K562 (cell line): Measurements from ENCODE around the gene TMC2. TPM values are rescaled to one million over a fixed set of nuclear protein-coding genes. Genes with fewer than 3 reads are reported as not detected.

Experiments used
- CREM ChIP-seq: IDR thresholded peaks from 2 replicates; pipeline ENCODE4 v1.6.1; 2014; ENCODE audit warnings: antibody characterized with exemption, low read depth
- ETV5 ChIP-seq: sonication (generic); formaldehyde crosslinking; IDR thresholded peaks from 2 replicates; pipeline ENCODE4 v1.4.0; 2020; ENCODE audit warnings: low read depth, mild to moderate bottlenecking, missing genetic modification reagents
- GABPB1 ChIP-seq: sonication (generic); formaldehyde crosslinking; IDR thresholded peaks from 2 replicates; pipeline ENCODE4 v1.8.0; 2022; ENCODE audit warnings: mild to moderate bottlenecking, missing genetic modification reagents
- GABPB2 ChIP-seq: fragments of 250-450 bp; sonication (Bioruptor Pico); conservative IDR thresholded peaks from 2 replicates; pipeline ENCODE4 v1.5.1; 2021; ENCODE audit warnings: mild to moderate bottlenecking
- HNRNPUL1 ChIP-seq: fragments of 200-400 bp; formaldehyde crosslinking; IDR thresholded peaks from 2 replicates; pipeline ENCODE4 v1.6.1; 2017; ENCODE audit warnings: low read length
- JUND ChIP-seq, 2 experiments: IDR thresholded peaks; 2 replicates in 1 of 2; 3 replicates in 1 of 2; pipeline ENCODE4 v1.6.1; 2011; ENCODE audit warnings: borderline replicate concordance in 2 of 2, low read depth in 2 of 2, low read length in 2 of 2, improper control_type of control experiment in 1 of 2, missing biosample characterization in 1 of 2, missing genetic modification characterization in 1 of 2, missing genetic modification reagents in 1 of 2
- KDM5B ChIP-seq: fragments of 200-600 bp; sonication (generic); IDR thresholded peaks from 2 replicates; pipeline ENCODE4 v1.6.1; 2012; ENCODE audit warnings: low read depth, mild to moderate bottlenecking, moderate library complexity, low read length, control low read depth, inconsistent platforms; ENCODE audit not compliant: insufficient replicate concordance
- NR2C1 ChIP-seq, 2 experiments: fragments of 450-650 bp; IDR thresholded peaks; 2 replicates each; pipeline ENCODE4 v1.6.1; 2017; ENCODE audit warnings: mild to moderate bottlenecking in 2 of 2, antibody characterized with exemption in 1 of 2, inconsistent platforms in 1 of 2, missing compliant biosample characterization in 1 of 2, missing genetic modification characterization in 1 of 2
- NR2C2 ChIP-seq, 2 experiments: fragments of 200-800 bp in 1 of 2; sonication (Bioruptor generic) in 1 of 2; sonication (generic) in 1 of 2; formaldehyde crosslinking in 1 of 2; IDR thresholded peaks; 2 replicates each; pipeline versions ENCODE4 v1.6.1 to v1.8.0; 2016 to 2022; ENCODE audit warnings: mild to moderate bottlenecking in 1 of 2, missing compliant biosample characterization in 1 of 2, missing genetic modification characterization in 1 of 2, missing genetic modification reagents in 1 of 2
- OTX1 ChIP-seq: fragments of 450-650 bp; formaldehyde crosslinking; IDR thresholded peaks from 2 replicates; pipeline ENCODE4 v1.4.0; 2022; ENCODE audit warnings: mild to moderate bottlenecking
- POU5F1 ChIP-seq: fragments of 150-350 bp; IDR thresholded peaks from 2 replicates; pipeline ENCODE4 v1.6.1; 2014; ENCODE audit warnings: borderline replicate concordance, low read length, low read depth, mild to moderate bottlenecking; ENCODE audit not compliant: partially characterized antibody
- RBM34 ChIP-seq: fragments of 200-400 bp; formaldehyde crosslinking; IDR thresholded peaks from 2 replicates; pipeline ENCODE4 v1.6.1; 2018; ENCODE audit warnings: low read length, borderline replicate concordance; ENCODE audit not compliant: insufficient read depth
- RERE ChIP-seq: sonication (generic); formaldehyde crosslinking; IDR thresholded peaks from 2 replicates; pipeline ENCODE4 v1.8.0; 2023; ENCODE audit warnings: missing genetic modification reagents, mild to moderate bottlenecking, borderline replicate concordance
- RFX7 ChIP-seq: fragments of 250-450 bp; sonication (Bioruptor Pico); IDR thresholded peaks from 2 replicates; pipeline ENCODE4 v1.5.1; 2021; ENCODE audit warnings: mild to moderate bottlenecking
- ZBTB17 ChIP-seq: fragments of 450-650 bp; formaldehyde crosslinking; IDR thresholded peaks from 2 replicates; pipeline ENCODE4 v1.4.0; 2020; ENCODE audit warnings: mild to moderate bottlenecking
- ZFP36 ChIP-seq: fragments of 150-350 bp; IDR thresholded peaks from 2 replicates; pipeline ENCODE4 v1.6.1; 2018; ENCODE audit warnings: low read length, low read depth; ENCODE audit not compliant: partially characterized antibody
- ZNF133 ChIP-seq: fragments of 250-450 bp; sonication (Bioruptor Pico); IDR thresholded peaks from 2 replicates; pipeline ENCODE4 v1.4.0; 2020; ENCODE audit warnings: mild to moderate bottlenecking
- ZNF146 ChIP-seq: IDR thresholded peaks from one replicate; pipeline ENCODE4 v1.6.1; 2018; ENCODE audit warnings: missing compliant biosample characterization; ENCODE audit not compliant: unreplicated experiment
- ZNF511 ChIP-seq: sonication (generic); formaldehyde crosslinking; IDR thresholded peaks from 2 replicates; pipeline ENCODE4 v1.8.0; 2022; ENCODE audit warnings: mild to moderate bottlenecking, missing genetic modification reagents
- ZNF586 ChIP-seq: fragments of 450-650 bp; formaldehyde crosslinking; conservative IDR thresholded peaks from 2 replicates; pipeline ENCODE4 v1.4.0; 2020; ENCODE audit warnings: mild to moderate bottlenecking, moderate library complexity
- ZNF76 ChIP-seq: fragments of 250-450 bp; sonication (Bioruptor Pico); IDR thresholded peaks from 2 replicates; pipeline ENCODE4 v1.4.0; 2020; ENCODE audit warnings: mild to moderate bottlenecking, moderate library complexity, borderline replicate concordance
- ZNF780A ChIP-seq: fragments of 250-450 bp; sonication (Bioruptor Pico); IDR thresholded peaks from 2 replicates; pipeline ENCODE4 v1.5.0; 2021; ENCODE audit warnings: mild to moderate bottlenecking
- polyA plus RNA-seq, 8 experiments: library from polyadenylated mRNA; depleted of rRNA in 4 of 8; stranded (reverse) in 5 of 8; unstranded in 3 of 8; fragments of >200 nt; fragmentation: Nextera tagmentation in 2 of 8; fragmentation: Illumina TruSeq in 1 of 8; extraction: Ambion mirVana in 2 of 8; extraction: Trizol in 1 of 8; gene quantifications; 2 replicates each; pipeline versions ENCODE4 v1.2.1 to v1.2.3, GENCODE V29; 2011 to 2014; ENCODE audit warnings: inconsistent platforms in 1 of 8, missing spikeins in 1 of 8
- total RNA-seq, 7 experiments: library from RNA; depleted of rRNA in 6 of 7; stranded (reverse); fragments of >200 nt in 6 of 7; fragmentation: Illumina TruSeq in 2 of 7; extraction: Trizol in 2 of 7; gene quantifications; 2 replicates each; pipeline versions ENCODE4 v1.2.1 to v1.2.3, GENCODE V29; 2011 to 2021; ENCODE audit warnings: low replicate concordance in 1 of 7

TMC2 gene
- total and polyA plus RNA-seq, 9 of the 15 experiments (the other 6 are each of a cell fraction or from before 2014, with no cell fraction given), result not detected

- TF ChIP-seq RERE (CRISPR knock-in tag), result no peak
- no peak for TF ChIP-seq GABPB2 (CRISPR knock-in tag)
- TF ChIP-seq NR2C1 (IDR thresholded peaks at IDR 0.05), result no peak
- no peak for TF ChIP-seq NR2C1 (tag; IDR thresholded peaks at IDR 0.05)
- no peak for TF ChIP-seq ZNF586
- TF ChIP-seq GABPB1 (CRISPR knock-in tag), result peak; percentile 64; the same call in 1 of the 2 replicates
- no peak for TF ChIP-seq ZBTB17 (CRISPR knock-in tag)
- TF ChIP-seq JUND (IDR thresholded peaks at IDR 0.05; ENCODE audit: borderline replicate concordance, low read depth, low read length), result no peak
- no peak for TF ChIP-seq JUND (tag; IDR thresholded peaks at IDR 0.05; ENCODE audit: borderline replicate concordance, low read depth, low read length)
- TF ChIP-seq POU5F1, result no peak
- no peak for TF ChIP-seq ZNF511 (CRISPR knock-in tag)
- TF ChIP-seq KDM5B, result no peak
- no peak for TF ChIP-seq ZNF76 (CRISPR knock-in tag)
- TF ChIP-seq ZFP36, result no peak
- no peak for TF ChIP-seq OTX1
- TF ChIP-seq CREM, result peak; percentile 46; the same call in 1 of the 2 replicates
- TF ChIP-seq RBM34, result no peak
- no peak for TF ChIP-seq ZNF780A (CRISPR knock-in tag)
- TF ChIP-seq RFX7 (CRISPR knock-in tag), result no peak
- TF ChIP-seq ZNF133 (CRISPR knock-in tag), result no peak
- no peak for TF ChIP-seq NR2C2 (CRISPR knock-in tag; IDR thresholded peaks at IDR 0.05)
- TF ChIP-seq NR2C2 (tag; IDR thresholded peaks at IDR 0.05), result no peak
- TF ChIP-seq ZNF146, result no peak
- no peak for TF ChIP-seq HNRNPUL1
- peak; percentile 71; the same call in 1 of the 2 replicates for TF ChIP-seq ETV5 (CRISPR knock-in tag)
Measured at GRCh38 chr20:2523919-2524708, 12.3 kb upstream of the TMC2 start (continued).
